ENCODE results near the gene SKA2. TPM values are rescaled to one million over a fixed set of nuclear protein-coding genes. Genes with fewer than 3 reads are reported as not detected.

The SKA2 gene
- total and polyA plus RNA-seq, 2 donors (not counting 3 experiments of a cell fraction or from before 2014, with no cell fraction given): 12.9 to 79.6 TPM

DNA sequence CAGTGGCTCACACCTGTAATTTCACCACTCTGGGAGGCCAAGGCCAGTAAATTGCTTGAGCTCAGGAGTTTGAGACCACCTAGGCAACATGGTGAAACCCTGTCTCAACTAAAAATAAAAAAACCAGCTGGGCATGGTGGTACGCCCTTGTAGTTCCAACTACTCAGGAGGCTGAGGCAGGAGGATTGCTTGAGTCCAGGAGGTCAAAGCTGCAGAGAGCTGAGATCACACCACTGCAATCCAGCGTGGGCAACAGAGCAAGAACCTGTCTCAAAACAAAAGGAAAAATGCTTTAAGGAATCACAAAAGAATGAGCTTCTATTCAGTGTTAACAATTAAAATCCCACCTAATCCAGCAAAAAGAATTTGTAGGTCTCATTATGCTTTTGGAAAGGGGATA lies 6.5 kb upstream of the SKA2 start:
- dilution Hi-C loops (cut with MboI; ENCODE audit: extremely low pct_ligation_motif_present, low sequenced_read_pairs) (no loop called here), intact Hi-C loops (cut with micrococcal nuclease) (no loop called here)
- no TSS peak for BruUV-seq (replicated peaks)
- POLR2A ChIA-PET: no interaction called here
- H4K20me1 ChIP-seq (replicated peaks; ENCODE audit: control insufficient read depth, extremely low read depth, insufficient read depth, low read length): no peaks in the 10 kb centered on the region
- CTCF ChIA-PET: no interaction called here
- H3K27ac ChIP-seq (ENCODE audit: insufficient read depth, low read depth, low read length): no peak overlapping the region
- no peak overlapping the region for H3K9ac ChIP-seq (replicated peaks; ENCODE audit: extremely low read depth, insufficient read depth, low read length)
- H3K4me2 ChIP-seq (ENCODE audit: insufficient read depth, low read length): no peak overlapping the region
- no peak overlapping the region for H2AFZ ChIP-seq (ENCODE audit: low read depth, low read length)
- no peaks in the 10 kb centered on the region for H3K36me3 ChIP-seq (ENCODE audit: control insufficient read depth in 2 of 2, extremely low read depth in 1 of 2, insufficient read depth in 2 of 2, low read length in 2 of 2)
- TF ChIP-seq GATA2 (IDR thresholded peaks at IDR 0.05; ENCODE audit: insufficient read depth, insufficient read length, low read depth, low read length) (no peak), EZH2 (IDR thresholded peaks at IDR 0.05; ENCODE audit: borderline replicate concordance, low read depth, low read length, severe bottlenecking) (no peak), MYC (IDR thresholded peaks at IDR 0.05; ENCODE audit: low read depth, low read length) (no peak), FOS (IDR thresholded peaks at IDR 0.05; ENCODE audit: borderline replicate concordance, insufficient read depth, low read length) (no peak), POLR2AphosphoS5 (IDR thresholded peaks at IDR 0.05; ENCODE audit: insufficient read depth, low read depth, low read length) (no peak)
- TF ChIP-seq, protein P1, sequence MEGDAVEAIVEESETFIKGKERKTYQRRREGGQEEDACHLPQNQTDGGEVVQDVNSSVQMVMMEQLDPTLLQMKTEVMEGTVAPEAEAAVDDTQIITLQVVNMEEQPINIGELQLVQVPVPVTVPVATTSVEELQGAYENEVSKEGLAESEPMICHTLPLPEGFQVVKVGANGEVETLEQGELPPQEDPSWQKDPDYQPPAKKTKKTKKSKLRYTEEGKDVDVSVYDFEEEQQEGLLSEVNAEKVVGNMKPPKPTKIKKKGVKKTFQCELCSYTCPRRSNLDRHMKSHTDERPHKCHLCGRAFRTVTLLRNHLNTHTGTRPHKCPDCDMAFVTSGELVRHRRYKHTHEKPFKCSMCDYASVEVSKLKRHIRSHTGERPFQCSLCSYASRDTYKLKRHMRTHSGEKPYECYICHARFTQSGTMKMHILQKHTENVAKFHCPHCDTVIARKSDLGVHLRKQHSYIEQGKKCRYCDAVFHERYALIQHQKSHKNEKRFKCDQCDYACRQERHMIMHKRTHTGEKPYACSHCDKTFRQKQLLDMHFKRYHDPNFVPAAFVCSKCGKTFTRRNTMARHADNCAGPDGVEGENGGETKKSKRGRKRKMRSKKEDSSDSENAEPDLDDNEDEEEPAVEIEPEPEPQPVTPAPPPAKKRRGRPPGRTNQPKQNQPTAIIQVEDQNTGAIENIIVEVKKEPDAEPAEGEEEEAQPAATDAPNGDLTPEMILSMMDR (IDR thresholded peaks at IDR 0.05; ENCODE audit: extremely low read depth in 1 of 2, insufficient read depth in 1 of 2, low read depth in 1 of 2, low read length in 2 of 2): no peak
- TF ChIP-seq, protein P2, sequence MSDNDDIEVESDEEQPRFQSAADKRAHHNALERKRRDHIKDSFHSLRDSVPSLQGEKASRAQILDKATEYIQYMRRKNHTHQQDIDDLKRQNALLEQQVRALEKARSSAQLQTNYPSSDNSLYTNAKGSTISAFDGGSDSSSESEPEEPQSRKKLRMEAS (IDR thresholded peaks at IDR 0.05; ENCODE audit: insufficient read depth, insufficient read length): no peak
- no peak for DNase-seq (ENCODE audit: low read depth, low spot score)
- H3K4me1 ChIP-seq (ENCODE audit: control insufficient read depth, extremely low read depth, insufficient read depth, low read length): peaks cover 29% of the 10 kb centered on the region
- H3K4me3 ChIP-seq (replicated peaks in 1 of 3; ENCODE audit: insufficient read depth in 1 of 3, low read depth in 1 of 3, low read length in 3 of 3): no peak overlapping the region
- no peaks in the 10 kb centered on the region for H3K9me1 ChIP-seq (replicated peaks; ENCODE audit: control insufficient read depth, extremely low read depth, insufficient read depth, low read length)
- no peak for FAIRE-seq
- H3K9me3 ChIP-seq (replicated peaks; ENCODE audit: control insufficient read depth, insufficient read depth, low read length): no peaks in the 10 kb centered on the region
- H3K79me2 ChIP-seq (ENCODE audit: control insufficient read depth, insufficient read depth, low read length): peaks cover 94% of the 10 kb centered on the region
- H3K27me3 ChIP-seq (ENCODE audit: control insufficient read depth in 2 of 2, insufficient read depth in 2 of 2, low read length in 2 of 2): no peaks in the 10 kb centered on the region
